Measurements from ENCODE around the gene IBTK.
"Not testable (repeated sequence)": the region's sequence is repeated elsewhere in the genome, so short reads cannot be mapped to it uniquely, and the experiment has no call there.

Gene IBTK

GRCh38 chr6:82131441-82131840 is 116.1 kb downstream of the IBTK start:
- TF ChIP-seq EZH2phosphoT487 (IDR thresholded peaks at IDR 0.05; ENCODE audit: borderline replicate concordance) (no peak), CTCF (conservative IDR thresholded peaks at IDR 0.05; ENCODE audit: low read length) (no peak)
- no peaks in the 10 kb centered on the region for H3K9me2 ChIP-seq (replicated peaks; ENCODE audit: low read depth, low read length)
- H3K4me3 ChIP-seq (ENCODE audit: low read length, poor library complexity, severe bottlenecking) = no peak overlapping the region
- no peaks in the 10 kb centered on the region for H3F3A ChIP-seq (ENCODE audit: low read depth)
- no peaks in the 10 kb centered on the region for H3K4me1 ChIP-seq (ENCODE audit: insufficient read depth, low read length, poor library complexity, severe bottlenecking)
- no peak overlapping the region for H2AFZ ChIP-seq (ENCODE audit: low read length)
- H4K20me1 ChIP-seq (ENCODE audit: insufficient read depth, low read length, poor library complexity, severe bottlenecking) = no peaks in the 10 kb centered on the region
- H3K79me2 ChIP-seq (ENCODE audit: insufficient read depth, low read length) = no peaks in the 10 kb centered on the region
- no peaks in the 10 kb centered on the region for H3K9me3 ChIP-seq (ENCODE audit: insufficient read depth, low read depth, low read length)
- no peaks in the 10 kb centered on the region for H3K27me3 ChIP-seq (ENCODE audit: insufficient read depth, low read length, poor library complexity, severe bottlenecking)
- H3K9ac ChIP-seq (ENCODE audit: low read depth, low read length, poor library complexity, severe bottlenecking) = no peak overlapping the region
- no peak overlapping the region for H3K4me2 ChIP-seq (ENCODE audit: low read depth, low read length, poor library complexity, severe bottlenecking)
- H3K36me3 ChIP-seq (ENCODE audit: insufficient read depth, low read length) = no peaks in the 10 kb centered on the region

- H3K79me2 ChIP-seq (ENCODE audit: insufficient read depth, low read length) = no peaks in the 10 kb centered on the region
- no peaks in the 10 kb centered on the region for H3K9me2 ChIP-seq (replicated peaks; ENCODE audit: low read depth, low read length)
- no peak for TF ChIP-seq EZH2phosphoT487 (IDR thresholded peaks at IDR 0.05; ENCODE audit: borderline replicate concordance)
- TF ChIP-seq CTCF (conservative IDR thresholded peaks at IDR 0.05; ENCODE audit: low read length) = no peak
- no peak overlapping the region for H2AFZ ChIP-seq (ENCODE audit: low read length)
- H3K4me3 ChIP-seq (ENCODE audit: low read length, poor library complexity, severe bottlenecking) = no peak overlapping the region
- H3K36me3 ChIP-seq (ENCODE audit: insufficient read depth, low read length) = no peaks in the 10 kb centered on the region
- no peaks in the 10 kb centered on the region for H3K27me3 ChIP-seq (ENCODE audit: insufficient read depth, low read length, poor library complexity, severe bottlenecking)
- H3K4me1 ChIP-seq (ENCODE audit: insufficient read depth, low read length, poor library complexity, severe bottlenecking) = no peaks in the 10 kb centered on the region
- H3K9me3 ChIP-seq (ENCODE audit: insufficient read depth, low read depth, low read length) = no peaks in the 10 kb centered on the region
- no peaks in the 10 kb centered on the region for H3F3A ChIP-seq (ENCODE audit: low read depth)
- H3K4me2 ChIP-seq (ENCODE audit: low read depth, low read length, poor library complexity, severe bottlenecking) = no peak overlapping the region
- no peak overlapping the region for H3K9ac ChIP-seq (ENCODE audit: low read depth, low read length, poor library complexity, severe bottlenecking)
- no peaks in the 10 kb centered on the region for H4K20me1 ChIP-seq (ENCODE audit: insufficient read depth, low read length, poor library complexity, severe bottlenecking)
Measured at GRCh38 chr6:82129797-82130196, 117.7 kb downstream of the IBTK start.

- H3K79me2 ChIP-seq (ENCODE audit: insufficient read depth, low read length); H3K4me3 ChIP-seq (ENCODE audit: low read length, poor library complexity, severe bottlenecking); H3F3A ChIP-seq (ENCODE audit: low read depth); H4K20me1 ChIP-seq (ENCODE audit: insufficient read depth, low read length, poor library complexity, severe bottlenecking); H3K4me2 ChIP-seq (ENCODE audit: low read depth, low read length, poor library complexity, severe bottlenecking); H3K27me3 ChIP-seq (ENCODE audit: insufficient read depth, low read length, poor library complexity, severe bottlenecking); H3K36me3 ChIP-seq (ENCODE audit: insufficient read depth, low read length); H3K9me3 ChIP-seq (ENCODE audit: insufficient read depth, low read depth, low read length); H3K4me1 ChIP-seq (ENCODE audit: insufficient read depth, low read length, poor library complexity, severe bottlenecking); H3K9ac ChIP-seq (ENCODE audit: low read depth, low read length, poor library complexity, severe bottlenecking); H3K9me2 ChIP-seq (replicated peaks; ENCODE audit: low read depth, low read length); H2AFZ ChIP-seq (ENCODE audit: low read length): not testable (repeated sequence)
Measured at GRCh38 chr6:82128973-82129372, 118.6 kb downstream of the IBTK start.

GRCh38 chr6:82123632-82124031 is 123.9 kb downstream of the IBTK start:
- H3K4me1 ChIP-seq (ENCODE audit: insufficient read depth, low read length, poor library complexity, severe bottlenecking) = peaks cover 2% of the 10 kb centered on the region
- no peak overlapping the region for H3K9ac ChIP-seq (ENCODE audit: low read depth, low read length, poor library complexity, severe bottlenecking)
- no peak overlapping the region for H3K4me3 ChIP-seq (ENCODE audit: low read length, poor library complexity, severe bottlenecking)
- no peaks in the 10 kb centered on the region for H3K9me3 ChIP-seq (ENCODE audit: insufficient read depth, low read depth, low read length)
- H3K27me3 ChIP-seq (ENCODE audit: insufficient read depth, low read length, poor library complexity, severe bottlenecking) = no peaks in the 10 kb centered on the region
- no peaks in the 10 kb centered on the region for H3K79me2 ChIP-seq (ENCODE audit: insufficient read depth, low read length)
- H3K36me3 ChIP-seq (ENCODE audit: insufficient read depth, low read length) = no peaks in the 10 kb centered on the region
- H3F3A ChIP-seq (ENCODE audit: low read depth) = no peaks in the 10 kb centered on the region
- TF ChIP-seq CTCF (conservative IDR thresholded peaks at IDR 0.05; ENCODE audit: low read length) = no peak
- no peaks in the 10 kb centered on the region for H3K9me2 ChIP-seq (replicated peaks; ENCODE audit: low read depth, low read length)
- H2AFZ ChIP-seq (ENCODE audit: low read length) = no peak overlapping the region
- H4K20me1 ChIP-seq (ENCODE audit: insufficient read depth, low read length, poor library complexity, severe bottlenecking) = no peaks in the 10 kb centered on the region
- H3K4me2 ChIP-seq (ENCODE audit: low read depth, low read length, poor library complexity, severe bottlenecking) = no peak overlapping the region

All from Loucy (cell line).